ENCODE measurements around the gene RYR1.
"Not testable (repeated sequence)": the region's sequence is repeated elsewhere in the genome, so short reads cannot be mapped to it uniquely, and the experiment has no call there.

The RYR1 gene

DNA sequence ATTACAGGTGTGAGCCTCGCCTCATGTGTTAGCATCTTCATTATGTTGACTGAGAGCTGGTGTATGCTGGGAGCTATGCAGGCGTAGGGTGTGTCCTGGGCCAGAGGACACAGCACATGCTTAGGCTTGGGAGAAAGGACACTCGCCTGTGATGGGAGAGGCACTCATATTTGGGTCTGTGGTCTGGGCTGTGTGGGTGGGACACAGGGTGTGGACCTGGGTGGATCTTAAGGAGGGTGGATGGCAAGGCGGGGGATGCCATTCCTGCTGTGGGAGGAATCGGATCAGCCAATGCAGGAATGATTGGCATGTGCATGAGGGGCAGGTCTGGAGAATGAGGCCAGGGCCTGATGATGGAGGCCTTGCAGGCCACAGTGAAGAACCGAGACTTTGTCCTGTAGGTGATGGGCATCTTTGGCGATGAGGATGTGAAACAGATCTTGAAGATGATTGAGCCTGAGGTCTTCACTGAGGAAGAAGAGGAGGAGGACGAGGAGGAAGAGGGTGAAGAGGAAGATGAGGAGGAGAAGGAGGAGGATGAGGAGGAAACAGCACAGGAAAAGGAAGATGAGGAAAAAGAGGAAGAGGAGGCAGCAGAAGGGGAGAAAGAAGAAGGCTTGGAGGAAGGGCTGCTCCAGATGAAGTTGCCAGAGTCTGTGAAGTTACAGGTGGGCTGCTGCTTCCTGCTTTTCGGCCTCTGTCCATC is 55.4 kb downstream of the RYR1 start:
- DNase-seq (ENCODE audit: low read depth, low spot score), result no peak

DNA sequence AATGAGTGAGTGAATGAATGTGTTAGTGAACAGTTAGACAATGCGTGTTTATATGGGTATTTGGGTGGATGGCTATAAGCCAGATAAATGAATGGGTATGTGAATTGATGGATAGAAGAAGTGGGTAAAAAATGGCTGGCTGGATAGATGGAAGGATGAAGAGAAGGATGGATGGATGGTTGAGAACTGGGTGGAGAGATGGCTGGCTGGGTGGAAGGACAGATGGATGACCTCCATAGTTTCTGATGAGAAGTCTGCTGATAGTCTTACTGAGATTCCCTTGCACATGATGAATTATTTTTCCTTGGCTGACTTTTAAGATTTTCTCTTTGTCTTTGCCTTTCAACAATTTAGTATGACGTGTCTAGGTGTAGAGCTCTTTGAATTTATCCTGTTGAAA is 57.4 kb downstream of the RYR1 start:
- no peak for DNase-seq (ENCODE audit: low read depth, low spot score)

DNA sequence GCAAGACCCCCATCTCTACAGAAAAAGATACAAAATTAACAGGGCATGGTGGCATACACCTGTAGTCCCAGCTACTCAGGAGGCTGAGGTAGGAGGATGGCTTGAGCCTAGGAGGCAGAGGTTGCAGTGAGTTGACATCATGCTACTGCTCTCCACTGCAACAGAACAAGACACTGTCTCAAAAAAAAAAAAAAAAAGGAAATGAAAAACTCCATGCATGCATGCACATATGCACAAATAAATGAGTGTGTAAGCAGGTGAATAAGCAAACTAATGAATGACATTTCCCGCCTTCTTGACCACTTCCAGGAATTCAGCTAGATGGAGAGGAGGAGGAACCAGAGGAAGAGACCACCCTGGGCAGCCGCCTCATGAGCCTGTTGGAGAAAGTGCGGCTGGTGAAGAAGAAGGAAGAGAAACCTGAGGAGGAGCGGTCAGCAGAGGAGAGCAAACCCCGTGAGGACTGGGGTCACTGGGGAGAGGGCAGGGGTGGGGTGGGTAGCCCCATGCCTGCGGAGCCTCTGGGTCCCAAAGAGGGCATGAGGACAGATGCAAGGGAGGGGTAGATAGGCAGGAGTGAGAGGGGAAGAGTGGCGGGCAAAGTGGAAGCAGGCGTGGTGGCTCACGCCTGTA is 58.8 kb downstream of the RYR1 start:
- no peak for DNase-seq (ENCODE audit: low read depth, low spot score)

DNA sequence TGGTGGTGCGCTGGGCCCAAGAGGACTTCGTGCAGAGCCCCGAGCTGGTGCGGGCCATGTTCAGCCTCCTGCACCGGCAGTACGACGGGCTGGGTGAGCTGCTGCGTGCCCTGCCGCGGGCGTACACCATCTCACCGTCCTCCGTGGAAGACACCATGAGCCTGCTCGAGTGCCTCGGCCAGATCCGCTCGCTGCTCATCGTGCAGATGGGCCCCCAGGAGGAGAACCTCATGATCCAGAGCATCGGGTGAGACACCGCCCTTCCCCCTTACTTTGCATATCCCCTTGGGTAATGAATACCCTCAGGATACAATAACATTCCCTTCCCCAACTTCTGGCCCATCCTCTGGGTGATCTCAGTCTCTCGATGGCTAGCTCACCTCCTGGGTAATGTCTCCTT is 60.9 kb downstream of the RYR1 start:
- DNase-seq (ENCODE audit: low read depth, low spot score), result no peak

DNA sequence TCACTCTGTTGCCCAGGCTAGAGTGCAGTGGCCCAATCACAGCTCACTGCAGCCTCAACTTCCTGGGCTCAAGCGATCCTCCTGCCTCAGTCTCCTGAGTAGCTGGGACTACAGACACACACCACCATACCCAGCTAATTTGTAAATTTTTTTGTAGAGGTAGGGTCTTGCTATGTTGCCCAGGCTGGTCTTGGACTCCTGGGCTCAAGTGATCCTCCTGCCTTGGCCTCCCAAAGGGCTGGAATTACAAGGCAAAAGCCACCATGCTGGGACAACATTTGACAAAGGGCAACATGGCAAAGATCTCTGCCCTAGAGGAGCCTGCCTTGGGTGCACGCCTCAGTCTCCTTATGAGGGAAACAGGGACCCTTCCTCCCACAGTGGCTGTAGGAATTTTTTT is 61.9 kb downstream of the RYR1 start:
- DNase-seq (ENCODE audit: low read depth, low spot score), result not testable (repeated sequence)

DNA sequence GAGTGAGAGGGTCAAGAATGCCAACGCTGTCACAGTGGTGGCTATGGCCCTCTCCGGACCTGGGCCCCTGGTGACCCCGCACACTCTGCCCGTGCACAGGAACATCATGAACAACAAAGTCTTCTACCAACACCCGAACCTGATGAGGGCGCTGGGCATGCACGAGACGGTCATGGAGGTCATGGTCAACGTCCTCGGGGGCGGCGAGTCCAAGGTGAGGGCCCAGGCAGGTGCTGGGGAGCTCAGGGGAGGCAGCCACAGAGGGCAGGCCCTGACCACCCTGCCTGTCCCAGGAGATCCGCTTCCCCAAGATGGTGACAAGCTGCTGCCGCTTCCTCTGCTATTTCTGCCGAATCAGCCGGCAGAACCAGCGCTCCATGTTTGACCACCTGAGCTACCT is 62.6 kb downstream of the RYR1 start:
- DNase-seq (ENCODE audit: low read depth, low spot score), result no peak

DNA sequence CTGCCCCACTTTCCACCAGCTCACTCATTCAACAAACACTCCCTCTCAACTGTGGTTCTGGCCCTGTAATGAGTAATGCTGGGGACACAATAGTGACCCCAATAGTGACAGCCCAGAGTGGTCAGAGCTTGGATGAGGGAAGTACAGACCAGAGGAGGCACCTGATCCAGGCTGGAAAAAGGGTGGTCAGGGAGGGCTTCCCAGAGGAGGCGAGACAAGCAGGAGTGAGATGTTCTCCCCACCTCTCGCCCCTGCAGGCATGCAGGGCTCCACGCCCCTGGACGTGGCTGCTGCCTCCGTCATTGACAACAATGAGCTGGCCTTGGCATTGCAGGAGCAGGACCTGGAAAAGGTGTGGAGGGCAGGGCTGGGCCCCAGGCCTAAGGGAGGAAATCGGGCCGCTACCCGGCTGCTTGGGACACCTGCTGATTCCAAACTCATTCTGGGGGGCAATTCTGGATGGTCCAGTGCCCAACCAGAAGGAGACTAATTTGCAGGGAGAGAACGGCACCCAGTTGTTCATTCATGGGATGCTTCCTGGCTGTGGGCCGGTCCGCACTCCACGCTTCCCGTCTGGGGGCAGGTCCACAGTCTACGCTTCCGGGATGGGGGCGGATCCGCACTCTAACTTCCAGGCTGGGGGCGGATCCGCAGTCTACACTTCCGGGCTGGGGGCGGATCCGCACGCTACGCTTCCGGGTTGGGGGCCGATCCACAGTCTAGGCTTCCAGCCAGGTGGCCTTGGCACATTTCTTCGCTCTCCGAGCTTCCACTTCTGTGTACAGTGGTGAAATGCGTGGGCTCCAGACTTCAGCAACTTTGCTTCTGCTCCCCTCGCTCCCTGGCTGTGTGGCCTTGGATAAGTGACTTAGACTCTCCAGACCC is 63.4 kb downstream of the RYR1 start:
- DNase-seq (ENCODE audit: low read depth, low spot score), result no peak

DNA sequence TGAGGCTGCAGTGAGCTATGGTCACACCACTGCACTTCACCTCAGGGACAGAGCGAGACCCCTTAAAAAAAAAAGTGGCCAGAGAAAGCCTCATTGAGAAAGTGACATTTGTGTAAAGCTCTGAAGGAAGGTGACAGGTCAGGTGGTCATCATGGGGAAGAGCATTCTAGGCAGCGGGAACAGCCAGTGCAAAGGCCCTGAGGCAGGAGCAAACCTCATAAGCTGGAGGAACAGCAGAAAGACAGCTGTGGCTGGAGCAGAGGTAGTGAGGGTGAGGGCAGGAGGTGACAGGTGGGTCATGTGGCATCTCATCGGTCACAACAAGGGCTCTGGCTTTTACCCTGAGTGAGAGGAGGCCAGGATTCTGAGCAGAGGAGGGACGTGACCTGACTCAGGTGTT is 64.4 kb downstream of the RYR1 start:
- no peak for DNase-seq (ENCODE audit: low read depth, low spot score)

DNA sequence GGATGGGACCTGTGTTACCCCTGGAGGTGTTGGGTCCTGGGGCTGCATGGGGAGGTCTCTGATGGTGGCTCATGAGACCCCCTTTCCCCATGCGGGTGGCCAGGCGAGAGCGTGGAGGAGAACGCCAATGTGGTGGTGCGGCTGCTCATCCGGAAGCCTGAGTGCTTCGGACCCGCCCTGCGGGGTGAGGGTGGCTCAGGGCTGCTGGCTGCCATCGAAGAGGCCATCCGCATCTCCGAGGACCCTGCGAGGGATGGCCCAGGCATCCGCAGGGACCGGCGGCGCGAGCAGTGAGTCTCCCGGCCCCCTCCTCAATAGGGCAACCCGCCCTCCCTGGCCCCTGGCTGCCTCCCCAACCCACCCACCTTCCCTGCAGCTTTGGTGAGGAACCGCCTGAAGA is 66.0 kb downstream of the RYR1 start:
- no peak for DNase-seq (ENCODE audit: low read depth, low spot score)

DNA sequence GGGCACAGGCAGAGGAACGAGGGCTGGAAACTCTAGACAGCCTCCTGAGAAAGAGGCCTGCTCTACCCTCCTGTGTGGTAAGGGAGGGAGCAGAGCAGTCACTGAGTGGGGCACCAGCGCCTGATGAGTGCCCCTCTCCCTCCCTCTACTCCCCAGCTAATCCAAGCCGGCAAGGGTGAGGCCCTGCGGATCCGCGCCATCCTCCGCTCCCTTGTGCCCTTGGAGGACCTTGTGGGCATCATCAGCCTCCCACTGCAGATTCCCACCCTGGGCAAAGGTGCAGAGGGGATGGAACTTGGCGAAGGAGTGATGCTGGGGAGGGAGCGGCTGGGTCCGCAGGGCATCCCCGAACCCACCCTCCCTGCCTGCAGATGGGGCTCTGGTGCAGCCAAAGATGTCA is 67.0 kb downstream of the RYR1 start:
- no peak for DNase-seq (ENCODE audit: low read depth, low spot score)

DNA sequence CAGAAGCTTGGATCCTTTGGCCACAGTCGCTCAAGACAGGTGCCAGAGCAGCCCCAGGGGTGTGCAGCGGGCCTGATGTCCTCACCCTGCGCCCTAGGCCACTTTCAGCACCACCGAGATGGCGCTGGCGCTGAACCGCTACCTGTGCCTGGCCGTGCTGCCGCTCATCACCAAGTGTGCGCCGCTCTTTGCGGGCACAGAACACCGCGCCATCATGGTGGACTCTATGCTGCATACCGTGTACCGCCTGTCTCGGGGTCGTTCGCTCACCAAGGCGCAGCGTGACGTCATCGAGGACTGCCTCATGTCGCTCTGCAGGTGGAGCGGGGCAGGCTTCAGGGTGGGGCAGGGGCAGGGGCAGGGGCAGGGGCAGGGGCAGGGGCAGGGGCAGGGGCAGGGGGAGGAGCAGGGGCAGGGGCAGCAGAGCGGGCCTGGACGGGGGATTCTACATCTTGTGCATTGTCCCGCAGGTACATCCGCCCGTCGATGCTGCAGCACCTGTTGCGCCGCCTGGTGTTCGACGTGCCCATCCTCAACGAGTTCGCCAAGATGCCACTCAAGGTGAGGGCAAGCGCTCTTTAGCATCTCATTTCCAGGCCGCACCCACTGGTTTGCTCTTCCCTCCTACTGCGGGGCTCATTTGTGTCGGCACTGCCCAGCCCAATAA is 69.1 kb downstream of the RYR1 start:
- no peak for DNase-seq (ENCODE audit: low read depth, low spot score)

DNA sequence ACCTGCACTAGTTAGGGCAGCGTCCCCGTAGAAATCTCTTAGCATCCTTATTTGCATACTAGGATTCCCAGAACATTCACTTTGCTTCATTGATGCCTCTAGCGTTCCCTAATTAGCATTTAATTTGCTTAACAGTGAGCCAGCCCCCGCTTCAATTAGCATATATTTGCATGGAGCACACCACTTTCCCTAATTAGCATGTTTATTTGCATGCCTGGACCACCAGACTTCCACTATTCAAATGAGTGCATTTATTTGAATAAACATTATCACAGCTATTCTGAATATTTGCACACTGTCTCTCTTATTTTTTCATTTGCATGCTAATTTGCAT is 69.6 kb downstream of the RYR1 start:
- DNase-seq (ENCODE audit: low read depth, low spot score), result no peak

DNA sequence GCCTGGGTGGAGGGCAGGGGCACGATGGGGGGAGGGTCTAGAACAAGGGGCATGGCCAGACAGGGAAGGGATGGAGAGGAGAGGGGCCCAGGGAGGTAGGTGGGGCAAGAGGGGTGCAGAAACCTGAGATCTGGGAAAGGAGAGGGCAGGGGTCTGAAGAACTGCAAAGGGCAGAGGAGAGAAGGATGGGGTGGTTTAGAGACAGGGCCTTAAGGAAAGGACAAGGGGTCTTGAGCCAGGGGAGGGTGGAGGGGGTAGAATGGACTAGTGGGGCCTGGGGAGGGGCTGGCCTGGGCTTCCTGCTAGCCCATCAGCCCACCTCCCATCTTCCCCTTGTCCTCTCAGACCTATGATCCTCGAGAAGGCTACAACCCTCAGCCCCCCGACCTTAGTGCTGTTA is 72.5 kb downstream of the RYR1 start:
- DNase-seq (ENCODE audit: low read depth, low spot score), result no peak

DNA sequence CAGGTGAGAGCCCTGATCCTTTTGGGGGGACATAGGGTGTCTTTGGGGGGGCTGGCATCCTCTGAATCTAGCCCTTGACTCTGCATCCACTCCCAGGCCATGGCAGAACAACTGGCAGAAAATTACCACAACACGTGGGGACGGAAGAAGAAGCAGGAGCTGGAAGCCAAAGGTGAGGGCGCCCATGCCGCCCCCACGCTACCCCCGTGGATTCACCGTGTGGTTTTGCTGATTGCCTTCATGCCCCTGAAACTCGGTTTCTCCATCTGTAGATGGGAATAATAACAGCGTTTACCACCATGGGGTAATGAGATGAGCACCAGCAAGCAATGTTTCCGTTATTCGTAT is 72.9 kb downstream of the RYR1 start:
- no peak for DNase-seq (ENCODE audit: low read depth, low spot score)

DNA sequence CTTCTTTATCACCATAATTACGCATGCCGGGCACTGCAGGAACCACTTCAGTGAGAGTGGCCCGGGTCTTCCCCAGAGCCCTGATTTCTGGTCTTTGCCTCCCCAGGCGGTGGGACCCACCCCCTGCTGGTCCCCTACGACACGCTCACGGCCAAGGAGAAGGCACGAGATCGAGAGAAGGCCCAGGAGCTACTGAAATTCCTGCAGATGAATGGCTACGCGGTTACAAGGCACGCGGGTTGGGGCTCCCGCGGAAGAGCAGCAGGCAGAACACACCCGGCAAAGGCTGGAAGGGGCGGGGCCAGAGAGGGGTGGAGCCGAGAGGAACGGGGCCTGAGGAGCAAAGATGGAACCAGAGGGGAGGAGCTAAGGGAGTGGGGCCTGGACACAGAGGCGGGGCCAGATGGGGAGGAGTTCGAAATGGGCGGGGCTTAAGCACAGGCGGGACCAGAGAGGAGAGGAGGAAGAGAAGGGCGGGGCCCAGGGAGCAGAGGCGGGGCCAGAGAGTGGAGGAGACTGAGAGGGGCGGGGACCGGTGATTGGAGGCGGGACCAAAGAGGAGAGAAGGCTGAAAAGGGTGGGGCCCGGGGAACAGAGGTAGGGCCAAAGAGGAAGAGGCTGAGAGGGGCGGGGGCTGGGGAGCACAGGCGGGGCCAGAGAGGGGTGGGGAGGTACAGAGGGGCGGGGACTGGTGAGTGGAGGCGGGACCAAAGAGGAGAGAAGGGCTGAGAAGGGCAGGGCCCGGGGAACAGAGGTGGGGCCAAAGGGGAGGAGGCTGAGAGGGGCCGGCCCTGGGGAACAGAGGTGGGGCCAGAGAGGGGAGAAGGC is 73.4 kb downstream of the RYR1 start:
- peak; percentile 80 for DNase-seq (ENCODE audit: low read depth, low spot score)

DNA sequence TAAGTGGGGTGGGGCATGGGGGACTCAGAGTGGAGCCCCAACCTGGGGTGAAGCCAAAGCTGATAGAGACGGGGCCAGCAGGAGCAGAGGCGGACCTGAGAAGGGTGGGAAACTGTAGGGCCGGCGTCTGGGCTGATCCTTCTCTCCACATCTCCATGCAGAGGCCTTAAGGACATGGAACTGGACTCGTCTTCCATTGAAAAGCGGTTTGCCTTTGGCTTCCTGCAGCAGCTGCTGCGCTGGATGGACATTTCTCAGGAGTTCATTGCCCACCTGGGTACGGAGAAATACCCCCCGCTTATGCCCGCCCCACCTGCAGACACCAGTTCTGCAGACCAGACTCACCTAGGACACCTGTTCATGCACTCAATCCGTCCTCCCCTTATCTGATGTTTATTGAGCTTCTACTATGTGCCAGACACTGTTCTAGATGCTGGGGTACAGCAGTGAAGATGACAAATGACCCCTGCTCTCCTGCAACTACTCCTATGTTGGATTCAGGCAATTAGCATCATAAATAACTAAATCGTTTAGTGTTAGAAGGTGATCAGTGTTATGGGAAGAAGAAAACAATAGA is 74.1 kb downstream of the RYR1 start:
- no peak for DNase-seq (ENCODE audit: low read depth, low spot score)

DNA sequence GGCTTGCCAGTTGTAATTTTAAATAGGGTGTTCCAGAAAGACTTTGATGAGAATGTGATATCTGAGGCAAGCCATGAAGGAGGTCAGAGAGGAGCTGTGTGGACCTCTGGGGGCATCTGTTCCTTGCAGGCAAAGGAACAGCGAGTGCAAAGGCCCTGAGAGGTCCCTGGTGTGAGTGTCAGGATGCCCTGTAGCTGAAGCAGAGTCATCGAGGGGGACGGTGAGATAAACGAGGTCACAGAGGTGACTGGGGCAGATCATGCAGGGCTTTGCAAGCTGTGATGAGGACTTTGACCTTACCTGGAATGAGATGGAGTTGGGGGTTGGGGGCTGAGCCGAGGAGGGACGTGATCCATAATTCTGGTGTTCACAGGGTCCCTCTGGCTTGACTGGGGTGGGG is 75.0 kb downstream of the RYR1 start:
- DNase-seq (ENCODE audit: low read depth, low spot score), result no peak

DNA sequence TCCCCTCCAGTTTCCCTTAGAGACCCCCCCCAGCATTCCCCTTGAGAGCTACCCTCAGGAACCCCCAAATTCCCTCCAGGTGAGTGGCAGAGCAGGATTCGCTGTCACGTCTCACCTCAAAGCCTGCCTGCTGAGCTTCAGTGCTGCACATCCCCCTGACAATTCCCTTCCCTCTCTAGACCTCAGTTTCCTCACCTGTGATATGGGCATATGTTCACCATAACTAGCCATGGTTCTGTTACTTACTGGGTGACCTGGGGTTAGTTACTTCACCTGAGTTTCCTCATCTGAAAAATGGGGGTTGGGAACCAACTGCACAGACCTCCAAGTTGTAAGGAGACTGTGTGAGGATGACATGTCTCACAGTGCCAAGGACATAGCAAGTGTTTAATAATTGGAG is 75.5 kb downstream of the RYR1 start:
- DNase-seq (ENCODE audit: low read depth, low spot score), result no peak

DNA sequence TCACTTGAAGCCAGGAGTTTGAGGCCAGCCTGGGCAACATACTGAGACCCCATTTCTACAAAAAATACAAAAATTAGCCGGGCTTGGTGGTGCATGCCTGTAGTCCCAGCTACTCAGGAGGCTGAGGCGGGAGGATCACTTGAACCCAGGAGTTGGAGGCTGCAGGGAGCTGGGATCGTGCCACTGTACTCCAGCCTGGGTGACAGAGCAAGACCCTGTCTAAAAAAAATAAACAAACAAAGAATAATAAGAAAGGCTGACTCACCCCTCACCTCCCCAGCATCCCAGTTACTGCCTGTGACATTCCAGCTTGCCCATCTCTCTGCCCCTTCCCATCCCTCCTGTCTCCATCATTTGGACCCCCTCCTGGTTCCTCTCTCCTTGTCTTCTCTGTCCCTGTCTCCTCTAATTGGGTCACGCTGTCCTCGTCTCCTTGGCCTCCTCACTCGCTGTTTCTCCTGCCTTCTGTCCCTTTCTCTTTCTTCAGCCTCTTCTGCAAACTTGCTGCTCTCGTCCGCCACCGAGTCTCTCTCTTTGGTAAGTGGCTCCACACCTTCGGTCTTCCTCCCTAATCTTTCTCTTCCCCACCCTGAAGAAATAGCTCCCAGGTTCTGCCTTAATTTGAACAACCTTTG is 77.7 kb downstream of the RYR1 start:
- no peak for DNase-seq (ENCODE audit: low read depth, low spot score)

DNA sequence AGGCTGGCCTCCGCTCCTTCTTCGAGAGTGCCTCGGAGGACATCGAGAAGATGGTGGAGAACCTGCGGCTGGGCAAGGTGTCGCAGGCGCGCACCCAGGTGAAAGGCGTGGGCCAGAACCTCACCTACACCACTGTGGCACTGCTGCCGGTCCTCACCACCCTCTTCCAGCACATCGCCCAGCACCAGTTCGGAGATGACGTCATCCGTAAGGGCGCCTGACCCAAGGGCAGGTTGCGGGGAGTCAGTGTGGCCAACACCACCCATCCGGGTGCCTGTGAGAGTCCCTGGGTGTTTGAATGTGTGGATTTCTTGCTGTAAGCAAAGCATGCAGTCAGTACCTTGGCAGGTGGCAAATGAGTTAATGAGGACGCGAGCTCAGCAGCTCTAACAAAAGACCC is 78.8 kb downstream of the RYR1 start:
- no peak for DNase-seq (ENCODE audit: low read depth, low spot score)

DNA sequence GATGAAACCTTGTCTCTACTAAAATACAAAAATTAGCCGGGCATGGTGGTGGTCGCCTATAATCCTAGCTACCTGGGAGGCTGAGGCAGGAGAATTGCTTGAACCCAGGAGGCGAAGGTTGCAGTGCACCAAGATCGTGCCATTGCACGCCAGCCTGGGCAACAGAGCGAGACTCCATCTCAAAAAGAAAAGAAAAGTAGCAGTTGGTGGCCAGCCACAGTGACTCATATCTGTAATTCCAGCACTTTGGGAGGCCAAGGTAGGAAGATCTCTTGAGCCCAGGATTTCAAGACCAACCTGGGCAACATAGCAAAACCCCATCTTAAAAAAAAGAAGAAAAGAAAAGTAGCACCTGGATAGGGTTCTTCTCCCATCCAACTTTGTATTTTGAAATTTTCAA is 79.7 kb downstream of the RYR1 start:
- DNase-seq (ENCODE audit: low read depth, low spot score), result not testable (repeated sequence)
